Measurements from ENCODE around the gene IL17RE.

Gene IL17RE

DNA sequence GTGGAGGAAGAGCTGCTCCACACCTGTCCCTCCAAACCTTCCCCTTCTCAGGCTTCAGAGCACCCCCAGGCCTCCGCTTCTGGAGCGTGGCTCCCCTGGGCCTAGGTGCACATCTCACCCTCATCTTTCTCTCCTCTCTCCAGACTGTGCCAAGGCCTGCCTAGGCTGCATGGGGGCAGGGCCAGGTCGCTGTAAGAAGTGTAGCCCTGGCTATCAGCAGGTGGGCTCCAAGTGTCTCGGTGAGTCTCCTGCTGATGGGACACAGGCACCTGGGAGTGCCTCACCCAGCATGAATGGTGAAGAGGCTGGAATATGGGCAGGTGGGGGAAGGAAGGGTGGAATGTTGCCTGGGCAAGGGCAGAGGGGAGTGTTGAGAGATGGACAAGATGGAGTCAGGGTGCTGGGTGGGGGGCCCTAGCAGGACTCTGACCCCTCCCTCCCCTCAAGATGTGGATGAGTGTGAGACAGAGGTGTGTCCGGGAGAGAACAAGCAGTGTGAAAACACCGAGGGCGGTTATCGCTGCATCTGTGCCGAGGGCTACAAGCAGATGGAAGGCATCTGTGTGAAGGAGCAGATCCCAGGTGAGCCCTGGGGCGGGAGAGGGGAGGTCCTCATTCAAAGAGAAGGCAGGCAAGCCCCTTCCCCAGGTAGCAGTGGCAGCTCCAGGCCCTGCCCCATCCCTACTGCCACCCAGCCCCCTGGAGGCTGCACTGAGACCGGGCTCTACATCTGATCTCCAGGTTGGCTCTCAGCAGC, 40.5 kb downstream of the IL17RE start:
- no peak overlapping the region for H3K4me3 ChIP-seq (ENCODE audit: low read length)
- no peak for TF ChIP-seq ZNF274 (IDR thresholded peaks at IDR 0.05; ENCODE audit: low read depth, low read length)

DNA sequence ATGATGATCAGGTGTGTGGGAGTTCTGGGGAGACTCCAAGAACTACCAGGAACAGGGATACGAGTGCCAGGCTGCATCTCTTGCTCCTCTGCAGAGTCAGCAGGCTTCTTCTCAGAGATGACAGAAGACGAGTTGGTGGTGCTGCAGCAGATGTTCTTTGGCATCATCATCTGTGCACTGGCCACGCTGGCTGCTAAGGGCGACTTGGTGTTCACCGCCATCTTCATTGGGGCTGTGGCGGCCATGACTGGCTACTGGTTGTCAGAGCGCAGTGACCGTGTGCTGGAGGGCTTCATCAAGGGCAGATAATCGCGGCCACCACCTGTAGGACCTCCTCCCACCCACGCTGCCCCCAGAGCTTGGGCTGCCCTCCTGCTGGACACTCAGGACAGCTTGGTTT, 41.6 kb downstream of the IL17RE start:
- no peak overlapping the region for H3K4me3 ChIP-seq (ENCODE audit: low read length)
- no peak for TF ChIP-seq ZNF274 (IDR thresholded peaks at IDR 0.05; ENCODE audit: low read depth, low read length)

DNA sequence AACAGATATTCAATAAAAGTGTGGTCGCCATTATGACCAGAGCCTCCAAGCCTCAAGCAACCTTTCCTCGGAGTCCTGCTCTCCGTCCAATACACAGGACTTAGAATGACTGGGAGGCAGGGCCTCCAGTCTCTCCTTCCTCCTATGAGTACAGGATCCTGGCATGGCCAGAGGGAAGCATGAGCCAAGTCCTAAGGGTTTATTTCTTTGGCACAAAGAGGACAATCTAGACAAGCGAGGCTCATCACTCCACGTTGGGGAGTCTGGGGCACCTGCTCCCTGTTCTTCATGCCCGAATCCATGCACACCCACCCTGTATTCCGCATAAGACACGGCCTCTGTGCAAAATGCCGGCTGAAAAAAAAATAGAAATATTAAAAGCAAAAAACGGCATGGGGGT, 42.7 kb downstream of the IL17RE start:
- H3K4me3 ChIP-seq (ENCODE audit: low read length) = no peak overlapping the region
- TF ChIP-seq ZNF274 (IDR thresholded peaks at IDR 0.05; ENCODE audit: low read depth, low read length) = no peak

DNA sequence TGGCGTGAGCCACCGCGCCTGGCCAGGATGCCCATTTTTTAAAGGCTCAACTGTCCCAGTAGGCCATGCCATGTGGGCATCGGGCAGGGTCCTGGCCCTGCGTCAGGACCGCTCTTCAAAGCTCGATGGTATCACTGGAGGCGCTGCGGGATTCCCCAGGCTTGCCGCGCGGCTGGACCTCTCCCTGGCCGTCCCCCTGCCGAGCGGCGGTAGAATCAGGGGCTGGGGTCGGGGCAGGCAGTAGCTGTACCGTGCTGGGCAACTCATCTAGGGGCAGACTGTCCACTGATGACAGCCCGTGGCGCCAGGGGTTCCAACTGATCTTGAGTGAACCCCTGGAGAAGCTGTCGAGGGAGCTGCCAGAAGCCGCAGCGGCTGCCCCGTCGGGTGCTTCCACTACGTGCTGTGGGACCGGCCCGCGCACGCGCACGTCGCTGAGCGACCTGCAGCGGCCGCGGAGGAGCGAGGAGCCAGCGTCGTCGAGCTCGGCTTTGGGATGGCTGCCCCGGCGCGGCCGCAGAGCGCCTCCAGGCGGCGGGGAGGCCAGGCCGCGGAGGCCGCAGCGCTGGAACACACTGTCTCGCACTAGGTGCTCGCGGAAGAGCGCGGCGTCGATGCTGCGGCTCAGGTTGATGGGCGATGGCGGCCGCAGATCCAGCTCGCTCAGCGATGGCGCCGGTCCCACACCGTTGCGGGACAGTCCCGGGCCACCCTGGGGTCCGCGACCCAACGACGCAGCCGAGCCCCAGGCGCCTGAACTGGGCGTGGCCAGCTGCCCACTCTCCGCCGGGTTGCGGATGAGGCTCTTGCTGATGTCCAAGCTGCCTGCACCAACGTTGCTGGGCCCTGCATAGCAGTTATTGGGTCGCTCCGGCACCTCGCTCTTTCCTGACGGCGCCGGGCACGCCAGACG, 43.7 kb downstream of the IL17RE start:
- no peak overlapping the region for H3K4me3 ChIP-seq (ENCODE audit: low read length)
- no peak for TF ChIP-seq ZNF274 (IDR thresholded peaks at IDR 0.05; ENCODE audit: low read depth, low read length)

DNA sequence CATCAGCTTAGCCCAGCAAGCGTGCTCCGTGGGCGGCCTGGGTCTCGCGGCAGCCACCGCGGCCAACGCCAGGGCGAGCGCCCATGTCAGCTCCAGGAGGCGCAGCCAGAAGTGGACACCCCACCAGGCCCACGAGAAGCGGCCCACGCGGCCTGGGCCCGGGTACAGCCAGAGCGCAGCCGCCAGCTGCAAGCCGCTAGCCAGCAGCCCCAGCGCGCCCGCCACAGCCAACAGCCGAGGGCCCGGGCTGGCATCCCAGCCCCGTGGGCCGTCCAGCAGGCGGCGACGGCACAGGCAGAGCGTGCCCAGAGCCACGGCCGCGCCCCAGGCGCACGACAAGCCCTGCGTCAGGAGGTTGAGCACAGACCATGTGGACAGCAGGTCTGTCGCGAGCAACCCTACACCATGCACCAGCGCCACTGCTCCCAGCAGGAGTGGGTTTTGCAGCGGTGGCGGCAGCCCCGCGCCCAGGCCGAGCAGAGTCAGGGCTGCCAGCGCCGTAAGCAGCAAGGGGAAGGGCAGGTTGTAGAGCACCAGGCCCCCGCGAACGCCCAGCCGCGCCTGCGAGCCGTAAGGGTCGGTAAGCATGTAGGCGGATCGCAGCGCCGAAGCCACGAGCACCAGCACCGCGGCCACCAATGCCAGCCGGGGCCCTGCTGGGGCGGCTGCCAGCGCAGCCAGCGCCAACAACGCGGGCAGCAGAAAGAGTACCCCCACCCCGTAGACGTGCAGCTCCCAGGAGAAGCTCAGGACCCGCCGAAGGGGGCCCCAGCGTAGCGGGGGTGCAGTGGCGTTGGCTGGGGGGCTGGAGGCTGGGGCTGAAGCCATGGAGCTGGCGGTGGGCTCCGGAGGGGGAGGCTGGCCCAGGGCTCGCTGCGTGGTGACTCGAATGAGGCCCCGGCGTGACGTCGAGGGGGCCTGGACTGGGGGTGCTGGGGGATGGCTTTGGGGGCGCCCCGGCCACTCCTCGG, 44.7 kb downstream of the IL17RE start:
- no peak for TF ChIP-seq ZNF274 (IDR thresholded peaks at IDR 0.05; ENCODE audit: low read depth, low read length)
- H3K4me3 ChIP-seq (ENCODE audit: low read length) = no peak overlapping the region

DNA sequence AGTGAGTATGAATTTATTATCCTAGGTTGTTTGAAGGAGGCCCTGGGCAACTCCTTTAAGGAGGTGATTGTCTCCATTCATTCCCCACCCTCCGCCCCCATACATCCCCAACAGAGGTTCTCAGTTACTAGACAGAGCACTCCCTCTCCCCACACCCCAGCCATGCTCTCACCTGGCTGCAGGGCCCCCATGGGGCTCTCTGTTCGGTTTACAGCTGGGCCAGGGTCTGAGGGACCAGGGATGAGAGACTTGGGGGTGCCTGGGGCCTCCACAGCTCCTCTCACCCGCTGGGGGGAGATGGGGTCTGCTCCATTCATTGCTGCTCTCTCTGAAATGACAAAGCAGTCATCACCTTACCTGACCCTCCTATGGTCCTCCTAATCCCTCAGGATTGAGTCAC, 45.9 kb downstream of the IL17RE start:
- TF ChIP-seq ZNF274 (IDR thresholded peaks at IDR 0.05; ENCODE audit: low read depth, low read length) = no peak
- no peak overlapping the region for H3K4me3 ChIP-seq (ENCODE audit: low read length)

DNA sequence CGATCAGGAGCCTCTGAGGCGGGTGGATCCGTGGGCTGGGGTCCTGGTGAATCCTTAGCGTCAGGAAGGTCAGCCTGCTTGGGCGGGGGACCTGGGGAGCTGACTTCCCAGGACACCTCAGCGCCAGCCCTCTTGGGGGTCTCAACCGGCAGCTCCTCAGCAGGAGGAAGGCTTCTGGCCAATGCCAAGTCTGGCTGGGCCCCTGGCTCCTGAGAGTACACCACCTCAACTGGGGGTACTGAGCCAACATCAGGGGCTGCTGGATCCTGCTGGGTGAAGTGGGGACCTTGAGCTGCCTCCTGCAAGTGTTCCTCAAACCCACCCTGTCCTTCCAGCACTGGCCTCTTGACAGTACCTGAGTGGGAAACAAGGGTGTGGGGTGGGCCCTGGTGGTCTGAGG, 46.5 kb downstream of the IL17RE start:
- no peak for TF ChIP-seq ZNF274 (IDR thresholded peaks at IDR 0.05; ENCODE audit: low read depth, low read length)
- no peak overlapping the region for H3K4me3 ChIP-seq (ENCODE audit: low read length)

DNA sequence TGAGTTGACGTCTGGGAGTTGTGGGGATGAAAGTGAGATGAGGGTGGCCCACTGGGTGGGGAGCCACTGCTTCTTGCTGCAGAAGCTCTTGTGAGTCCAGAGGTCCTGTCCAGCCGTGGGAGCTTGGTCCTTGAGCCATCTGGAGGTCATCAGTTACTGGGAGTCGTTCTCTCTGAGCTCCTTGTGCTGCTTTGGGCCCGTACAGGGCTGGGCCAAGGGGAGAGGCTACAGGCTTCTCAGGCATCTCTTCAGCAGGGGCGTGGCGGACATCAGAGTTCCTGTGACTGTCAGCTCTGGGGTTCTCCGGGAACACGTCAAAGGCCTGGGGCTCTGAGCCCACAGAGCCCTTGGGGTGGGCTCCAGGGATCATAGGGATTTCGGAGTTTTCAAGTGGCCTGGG, 47.0 kb downstream of the IL17RE start:
- no peak for TF ChIP-seq ZNF274 (IDR thresholded peaks at IDR 0.05; ENCODE audit: low read depth, low read length)
- no peak overlapping the region for H3K4me3 ChIP-seq (ENCODE audit: low read length)

DNA sequence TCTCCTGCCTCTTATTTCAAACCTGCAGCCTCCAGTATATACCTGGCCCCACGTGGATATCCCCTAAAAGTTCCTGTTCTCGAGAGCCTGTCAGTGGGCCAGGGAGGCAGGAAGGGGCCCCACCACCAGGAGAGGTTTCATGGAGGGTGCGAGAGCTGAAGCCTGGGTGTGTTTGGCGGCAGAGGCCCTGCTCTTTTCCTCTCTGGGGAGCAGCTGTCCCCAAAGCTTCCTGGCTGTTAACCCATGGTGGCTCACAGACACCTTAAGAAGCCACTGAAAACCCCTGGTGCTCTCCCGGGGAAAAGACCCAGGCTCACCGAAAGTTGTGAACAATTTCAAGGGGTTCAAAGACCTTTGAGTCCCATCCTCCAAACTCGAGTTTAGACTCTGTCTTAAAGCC, 48.5 kb downstream of the IL17RE start:
- no peak for TF ChIP-seq ZNF274 (IDR thresholded peaks at IDR 0.05; ENCODE audit: low read depth, low read length)
- peak overlapping the region; percentile 69; the same call in 1 of the 2 replicates for H3K4me3 ChIP-seq (ENCODE audit: low read length)

DNA sequence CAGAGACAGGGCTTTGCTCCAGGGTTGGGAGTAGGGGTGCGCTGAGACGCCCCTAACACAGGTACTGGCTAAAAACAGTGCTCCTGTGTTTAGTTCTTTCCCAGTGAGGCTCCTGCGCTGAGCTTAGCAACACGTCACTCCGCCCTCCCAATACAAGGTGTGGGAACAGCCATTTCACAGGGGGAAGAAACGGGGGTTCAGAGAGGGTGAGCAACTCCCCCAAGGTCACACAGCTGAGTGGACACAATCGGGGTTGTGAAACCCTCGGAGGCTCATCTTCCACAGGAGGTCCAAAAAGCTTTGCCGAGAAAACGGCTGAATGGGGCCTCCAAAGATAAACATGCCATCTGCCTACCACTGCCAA, 48.9 kb downstream of the IL17RE start:
- no peak for TF ChIP-seq ZNF274 (IDR thresholded peaks at IDR 0.05; ENCODE audit: low read depth, low read length)
- H3K4me3 ChIP-seq (ENCODE audit: low read length) = peak overlapping the region; percentile 69

DNA sequence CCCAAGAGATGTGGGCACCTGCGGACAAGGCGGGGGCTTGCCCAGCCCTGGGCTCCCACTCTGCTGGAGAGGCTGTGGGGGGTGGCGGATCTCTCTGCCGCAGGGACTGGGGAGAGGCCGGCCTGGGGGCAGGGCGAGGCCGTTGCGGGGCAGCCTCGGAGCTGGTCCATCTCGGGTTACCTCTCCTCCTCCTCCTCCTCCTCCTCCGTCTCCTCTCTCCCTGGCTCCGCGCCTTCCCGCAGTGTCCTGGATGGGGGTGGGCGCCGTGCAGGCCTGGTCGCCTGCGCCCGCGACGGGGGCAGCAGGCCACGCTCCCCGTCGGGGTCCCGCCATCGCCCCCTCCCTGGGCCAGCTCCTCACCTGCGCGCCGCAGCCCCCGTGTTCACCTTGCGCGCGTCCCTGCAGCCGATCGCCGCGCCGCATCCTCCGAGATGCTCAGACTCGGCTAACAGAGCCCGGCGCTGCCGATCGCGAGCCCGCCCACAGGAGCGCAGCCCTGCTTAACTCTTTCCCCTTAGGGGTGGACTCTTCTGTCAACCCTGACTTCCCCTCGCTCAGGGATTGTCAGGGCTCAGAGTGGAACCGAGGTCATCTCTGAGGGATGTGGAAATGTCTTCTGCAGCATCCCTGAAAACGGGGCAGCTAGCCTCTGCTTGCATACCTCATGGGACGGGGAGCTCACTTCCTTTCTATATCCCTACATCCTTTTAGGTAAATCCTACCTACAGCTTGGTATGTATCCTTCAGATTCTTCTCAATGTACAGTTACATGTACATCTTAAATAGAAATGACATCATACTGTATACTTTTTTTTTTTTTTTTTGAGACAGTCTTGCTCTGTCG, 49.5 kb downstream of the IL17RE start, which contains the start of gene PRRT3:
Gene PRRT3 (minus strand): TSS at position 447 of the 844 bp plus-strand sequence. CDS start 2,293 bp downstream, outside the sequence.
- no peak for TF ChIP-seq ZNF274 (IDR thresholded peaks at IDR 0.05; ENCODE audit: low read depth, low read length)
- H3K4me3 ChIP-seq (ENCODE audit: low read length) = peak within 1 kb of the TSS; percentile 69

DNA sequence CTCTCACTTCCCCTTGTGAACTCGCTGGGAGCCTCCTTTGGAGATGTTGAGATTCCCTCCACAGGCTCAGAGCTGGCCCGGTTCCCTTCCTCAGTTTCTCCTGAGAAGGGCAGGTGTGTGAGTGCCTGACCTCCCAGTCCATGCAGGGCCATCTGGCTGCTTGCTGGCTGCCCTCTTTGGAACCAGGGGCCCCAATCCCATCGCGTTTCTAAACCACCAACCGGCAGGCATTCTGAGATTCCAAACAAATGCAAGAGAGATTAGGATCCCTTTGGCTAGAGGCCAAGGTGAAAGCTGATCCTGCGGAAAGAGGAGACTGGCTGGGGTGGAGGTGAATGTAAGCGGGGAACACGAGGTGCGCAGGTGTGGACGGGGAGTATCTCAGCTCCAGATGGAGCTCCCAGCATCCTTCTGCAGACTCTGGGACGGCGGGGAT, 52.4 kb downstream of the IL17RE start:
- no peak overlapping the region for H3K4me3 ChIP-seq (ENCODE audit: low read length)
- no peak for TF ChIP-seq ZNF274 (IDR thresholded peaks at IDR 0.05; ENCODE audit: low read depth, low read length)
